ENCODE measurements around the gene MACROD2. TPM values are rescaled to one million over a fixed set of nuclear protein-coding genes. Genes with fewer than 3 reads are reported as not detected.

MACROD2 gene
- total RNA-seq, 1 experiment from 2014 or later: 1.6 TPM

DNA sequence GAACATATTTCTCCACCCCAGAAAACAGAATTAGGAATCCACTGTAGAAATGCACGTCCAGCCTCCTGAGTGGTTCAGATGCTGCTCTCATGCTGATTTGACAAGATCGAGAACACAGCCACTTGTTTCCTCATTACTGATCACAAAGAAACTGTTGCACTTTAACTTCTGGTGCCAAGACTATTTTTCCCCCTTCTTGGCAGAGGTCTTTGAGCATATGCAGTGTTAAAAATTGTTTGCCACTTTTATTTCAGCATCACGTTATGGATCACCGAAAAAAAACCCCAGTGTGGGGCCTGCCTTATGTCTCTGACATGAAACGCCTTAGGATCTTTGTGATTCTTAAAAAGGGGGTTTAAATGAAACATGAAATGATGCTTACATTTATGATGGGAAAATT lies 1511.0 kb downstream of the MACROD2 start:
- H3K9me3 Mint-ChIP-seq: no peaks in the 10 kb centered on the region

More for the DNA sequence above, 1511.0 kb downstream of the MACROD2 start:
- no peaks in the 10 kb centered on the region for H3K36me3 Mint-ChIP-seq (ENCODE audit: insufficient read depth in 1 of 3, low read depth in 3 of 3)
- no peak overlapping the region; a peak in 1 of 7 replicates for H3K27ac Mint-ChIP-seq
- H2BK15ac ChIP-seq (ENCODE audit: low read depth, low read length): no peak overlapping the region
- H3K56ac ChIP-seq (ENCODE audit: insufficient read length, low read depth, low read length): no peak overlapping the region
- H3K79me1 ChIP-seq (ENCODE audit: insufficient read depth, low read depth, low read length, poor library complexity, severe bottlenecking): no peaks in the 10 kb centered on the region
- H3K27ac ChIP-seq (ENCODE audit: insufficient read length, low read depth, low read length): no peak overlapping the region
- no peaks in the 10 kb centered on the region for H3K27me3 Mint-ChIP-seq (ENCODE audit: low read depth)
- H3T11ph ChIP-seq (ENCODE audit: low read length): no peak overlapping the region
- H3K9ac ChIP-seq (ENCODE audit: extremely low read depth, insufficient read length, low read length): no peak overlapping the region
- no peaks in the 10 kb centered on the region for H3K23me2 ChIP-seq (ENCODE audit: insufficient read length, low read depth, low read length, poor library complexity, severe bottlenecking)
- no peak overlapping the region for H4K8ac ChIP-seq (replicated peaks; ENCODE audit: insufficient read length, low read depth, low read length)
- H2BK5ac ChIP-seq (ENCODE audit: insufficient read length, low read length): no peak overlapping the region
- no peak overlapping the region for H4K91ac ChIP-seq (ENCODE audit: insufficient read length, low read depth, low read length)
- no peak overlapping the region for H3K23ac ChIP-seq (ENCODE audit: insufficient read length, low read depth, low read length)
- H2BK12ac ChIP-seq (ENCODE audit: insufficient read length, low read depth, low read length): no peak overlapping the region
- TF ChIP-seq, protein P1, sequence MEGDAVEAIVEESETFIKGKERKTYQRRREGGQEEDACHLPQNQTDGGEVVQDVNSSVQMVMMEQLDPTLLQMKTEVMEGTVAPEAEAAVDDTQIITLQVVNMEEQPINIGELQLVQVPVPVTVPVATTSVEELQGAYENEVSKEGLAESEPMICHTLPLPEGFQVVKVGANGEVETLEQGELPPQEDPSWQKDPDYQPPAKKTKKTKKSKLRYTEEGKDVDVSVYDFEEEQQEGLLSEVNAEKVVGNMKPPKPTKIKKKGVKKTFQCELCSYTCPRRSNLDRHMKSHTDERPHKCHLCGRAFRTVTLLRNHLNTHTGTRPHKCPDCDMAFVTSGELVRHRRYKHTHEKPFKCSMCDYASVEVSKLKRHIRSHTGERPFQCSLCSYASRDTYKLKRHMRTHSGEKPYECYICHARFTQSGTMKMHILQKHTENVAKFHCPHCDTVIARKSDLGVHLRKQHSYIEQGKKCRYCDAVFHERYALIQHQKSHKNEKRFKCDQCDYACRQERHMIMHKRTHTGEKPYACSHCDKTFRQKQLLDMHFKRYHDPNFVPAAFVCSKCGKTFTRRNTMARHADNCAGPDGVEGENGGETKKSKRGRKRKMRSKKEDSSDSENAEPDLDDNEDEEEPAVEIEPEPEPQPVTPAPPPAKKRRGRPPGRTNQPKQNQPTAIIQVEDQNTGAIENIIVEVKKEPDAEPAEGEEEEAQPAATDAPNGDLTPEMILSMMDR (conservative IDR thresholded peaks at IDR 0.05): no peak
- no peaks in the 10 kb centered on the region for H3K4me1 Mint-ChIP-seq
- no peak overlapping the region for H3K18ac ChIP-seq (ENCODE audit: insufficient read length, low read depth, low read length)
- H3K4me2 ChIP-seq (ENCODE audit: insufficient read depth, insufficient read length, low read length): no peak overlapping the region
- H3K79me2 ChIP-seq (ENCODE audit: insufficient read depth, low read length): no peaks in the 10 kb centered on the region
- no peak overlapping the region for H3K4me3 Mint-ChIP-seq
- H4K5ac ChIP-seq (ENCODE audit: insufficient read length, low read depth, low read length): no peak overlapping the region
- no peak for DNase-seq
- no peak overlapping the region for H2AK5ac ChIP-seq (ENCODE audit: insufficient read length, low read length)
- H3K4me1 ChIP-seq (ENCODE audit: insufficient read depth, low read length): no peaks in the 10 kb centered on the region
- no peaks in the 10 kb centered on the region for H4K20me1 ChIP-seq (ENCODE audit: control insufficient read depth, insufficient read depth, insufficient read length)
- no peak overlapping the region for H2BK120ac ChIP-seq (ENCODE audit: low read depth, low read length, poor library complexity, severe bottlenecking)
- no peak overlapping the region for H2BK20ac ChIP-seq (ENCODE audit: low read depth, low read length, poor library complexity, severe bottlenecking)
- no CpG with 5 or more reads among the region's 5 CpGs for WGBS (ENCODE audit: extremely low coverage, insufficient read length, low lambda C conversion rate)
- H3K27me3 ChIP-seq (ENCODE audit: insufficient read depth, low read length): no peaks in the 10 kb centered on the region
- no peak overlapping the region for H3K14ac ChIP-seq (ENCODE audit: insufficient read depth, low read length)
- H2AFZ ChIP-seq (ENCODE audit: low read length): no peak overlapping the region
- H3K9me3 ChIP-seq (ENCODE audit: control insufficient read depth, low read depth, low read length): no peaks in the 10 kb centered on the region
- H3K4ac ChIP-seq (ENCODE audit: low read depth, low read length): no peak overlapping the region

Data from H9 (cell line).